ENCODE results near the gene C19orf67. TPM values are rescaled to one million over a fixed set of nuclear protein-coding genes. Genes with fewer than 3 reads are reported as not detected.

Gene C19orf67
- total and polyA plus RNA-seq, 2 of the 4 experiments (the other 2 are of a cell fraction): not detected

GRCh38 chr19:14091813-14092462, 6.4 kb upstream of the C19orf67 start (continued):
- no peak for TF ChIP-seq RAD21 (IDR thresholded peaks at IDR 0.05; ENCODE audit: low read length)

- peaks cover 12% of the 10 kb centered on the region for H3K36me3 ChIP-seq (ENCODE audit: control insufficient read depth, insufficient read depth, low read length)
- H3K27me3 ChIP-seq (ENCODE audit: control insufficient read depth, insufficient read depth, low read length): no peaks in the 10 kb centered on the region
- peaks cover 0 to 6% of the 10 kb centered on the region in 2 experiments; a peak in 2 of 4 replicates for H3K79me1 ChIP-seq (ENCODE audit: low read depth in 1 of 2, low read length in 2 of 2)
- no peak overlapping the region for H2BK15ac ChIP-seq (ENCODE audit: low read depth, low read length)
- peak overlapping the region; percentile 78 for H3K9ac ChIP-seq (ENCODE audit: low read depth, low read length)
- no peak overlapping the region for H2BK120ac ChIP-seq (ENCODE audit: low read depth, low read length)
- intact Hi-C loops (cut with micrococcal nuclease): loop anchor here (2.0 kb wide), 1 partner anchor 46 kb away; the partner anchor contains the start of gene ASF1B
- peak overlapping the region; percentile 46; the same call in 1 of the 2 replicates for H4K5ac ChIP-seq (ENCODE audit: low read depth, low read length)
- peak overlapping the region; percentile 40; the same call in 1 of the 2 replicates for H3K56ac ChIP-seq (ENCODE audit: extremely low read depth, insufficient read depth, low read length)
- WGBS, 2 experiments (ENCODE audit: extremely low coverage in 2 of 2, insufficient read length in 1 of 2): 0% methylated on average over 3 of the region's 72 CpGs; no CpG with 5 or more reads in 1 of the 2 experiments
- POLR2A ChIA-PET (ENCODE audit: unreplicated experiment): no interaction called here
- dilution Hi-C loops (cut with HindIII; ENCODE audit: low sequenced_read_pairs, unreplicated experiment): no loop called here
- peak; percentile 64 for DNase-seq
- peak overlapping the region; percentile 55 for H3K23ac ChIP-seq (ENCODE audit: low read depth, low read length)
- H2BK20ac ChIP-seq (ENCODE audit: low read depth, low read length): no peak overlapping the region
- no peaks in the 10 kb centered on the region for H3K9me1 ChIP-seq (ENCODE audit: insufficient read depth, low read length)
- H3K14ac ChIP-seq (replicated peaks; ENCODE audit: low read depth, low read length): no peak overlapping the region
- H3K9me3 ChIP-seq (ENCODE audit: control insufficient read depth, insufficient read depth, low read length): peaks cover 8% of the 10 kb centered on the region
- CTCF ChIA-PET: no interaction called here
- peak; percentile 84 for ATAC-seq (ENCODE audit: low read depth)
- no peak overlapping the region; the same call in 1 of the 2 replicates for H2AK5ac ChIP-seq (ENCODE audit: low read depth, low read length)
- H3K4me3 ChIP-seq (ENCODE audit: insufficient read depth, low read depth, low read length): peak overlapping the region; percentile 80
- peak overlapping the region; percentile 56; the same call in 1 of the 2 replicates for H3K18ac ChIP-seq (ENCODE audit: low read depth, low read length)
- peak overlapping the region in 1 of 2 experiments; percentile 62; a peak in 3 of 4 replicates for H4K8ac ChIP-seq (ENCODE audit: low read depth in 2 of 2, low read length in 2 of 2)
- peak overlapping the region; percentile 20; the same call in 1 of the 2 replicates for H4K91ac ChIP-seq (ENCODE audit: insufficient read depth, low read depth, low read length)
- H3K27ac ChIP-seq (ENCODE audit: insufficient read depth, low read length): peak overlapping the region; percentile 47
- in situ Hi-C loops (cut with MboI; ENCODE audit: low sequenced_read_pairs): loop anchor here (25.0 kb wide), 1 partner anchor 329 kb away; the partner anchor contains the start of genes C19orf53 and MRI1
- H2AK9ac ChIP-seq (replicated peaks; ENCODE audit: low read depth, low read length, poor library complexity): peak overlapping the region; percentile 87
- no peaks in the 10 kb centered on the region for H3K4me1 ChIP-seq (ENCODE audit: control insufficient read depth, insufficient read depth, low read length)
- peak overlapping the region; percentile 25 for H2BK5ac ChIP-seq (ENCODE audit: low read depth, low read length, poor library complexity, severe bottlenecking)
- H3K4me2 ChIP-seq (ENCODE audit: low read depth, low read length): peak overlapping the region; percentile 97
- H3K4ac ChIP-seq (ENCODE audit: low read depth, low read length): peak overlapping the region; percentile 53
- H2AFZ ChIP-seq (replicated peaks; ENCODE audit: low read length, poor library complexity): peak overlapping the region; percentile 93
- BruUV-seq (replicated peaks): no TSS peak
- H4K20me1 ChIP-seq (ENCODE audit: insufficient read depth, low read length): peaks cover 7% of the 10 kb centered on the region
- TF ChIP-seq ELK1 (IDR thresholded peaks at IDR 0.05; ENCODE audit: borderline replicate concordance, low read depth, low read length) (no peak), SMC3 (IDR thresholded peaks at IDR 0.05; ENCODE audit: low read depth, low read length) (no peak), USF2 (IDR thresholded peaks at IDR 0.05; ENCODE audit: low read depth, low read length) (no peak), MAFK (IDR thresholded peaks at IDR 0.05; ENCODE audit: low read depth, low read length) (no peak), FOS (IDR thresholded peaks at IDR 0.05; ENCODE audit: low read depth, low read length) (no peak), CEBPB (IDR thresholded peaks at IDR 0.05; ENCODE audit: low read depth, low read length) (no peak), RCOR1 (IDR thresholded peaks at IDR 0.05; ENCODE audit: insufficient replicate concordance, low read length) (no peak), MAZ (IDR thresholded peaks at IDR 0.05; ENCODE audit: borderline replicate concordance, low read depth, low read length) (peak; percentile 28; the same call in 1 of the 2 replicates), MXI1 (IDR thresholded peaks at IDR 0.05; ENCODE audit: borderline replicate concordance, low read depth, low read length) (no peak; the same call in 1 of the 2 replicates), RAD21 (IDR thresholded peaks at IDR 0.05; ENCODE audit: low read length) (no peak), BHLHE40 (IDR thresholded peaks at IDR 0.05; ENCODE audit: low read depth, low read length) (no peak), NFE2L2 (IDR thresholded peaks at IDR 0.05; ENCODE audit: low read depth, low read length) (no peak), RFX5 (IDR thresholded peaks at IDR 0.05; ENCODE audit: low read depth, low read length) (no peak)
Measured at GRCh38 chr19:14091081-14091812, 5.7 kb upstream of the C19orf67 start.

Measured in IMR-90 (cell line).